ENCODE measurements around the gene VPREB3. TPM values are rescaled to one million over a fixed set of nuclear protein-coding genes. Genes with fewer than 3 reads are reported as not detected.

Gene VPREB3
- total and polyA plus RNA-seq, 4 donors: 0.69 to 3.2 (median 1.8) TPM; not detected in 1

GRCh38 chr22:23715806-23716375, 38.3 kb downstream of the VPREB3 start:
- Histone ChIP-seq H3K4me3 (ENCODE audit: low read depth in 1 of 3, low read length in 3 of 3) (no peak overlapping the region), H3K36me3 (ENCODE audit: control insufficient read depth in 4 of 4, insufficient read depth in 3 of 4, low read depth in 1 of 4, low read length in 3 of 4) (peaks cover 5 to 14% (median 7%) of the 10 kb centered on the region in 4 donors), H3K27ac (ENCODE audit: low read depth in 1 of 2, low read length in 2 of 2) (no peak overlapping the region), H3K9me3 (ENCODE audit: control insufficient read depth in 4 of 4, low read length in 3 of 4) (no peaks in the 10 kb centered on the region), H3K4me1 (ENCODE audit: control insufficient read depth in 4 of 4, insufficient read depth in 4 of 4, low read length in 3 of 4) (peaks cover 0 to 7% (median 3%) of the 10 kb centered on the region in 4 donors), H3K9ac (ENCODE audit: low read depth in 1 of 2, low read length in 2 of 2) (no peak overlapping the region), H3K27me3 (ENCODE audit: control insufficient read depth in 4 of 4, insufficient read depth in 4 of 4, low read length in 3 of 4) (no peaks in the 10 kb centered on the region)
- TF ChIP-seq RXRA (IDR thresholded peaks at IDR 0.05) (no peak), RAD21 (IDR thresholded peaks at IDR 0.05) (no peak), FOXA2 (IDR thresholded peaks at IDR 0.05) (no peak), GABPA (IDR thresholded peaks at IDR 0.05 in 1 of 2, conservative IDR thresholded peaks at IDR 0.05 in 1 of 2) (no peak), REST (IDR thresholded peaks at IDR 0.05) (no peak), SP1 (IDR thresholded peaks at IDR 0.05) (no peak), NR2F2 (IDR thresholded peaks at IDR 0.05) (no peak)
- TF ChIP-seq, protein P1, sequence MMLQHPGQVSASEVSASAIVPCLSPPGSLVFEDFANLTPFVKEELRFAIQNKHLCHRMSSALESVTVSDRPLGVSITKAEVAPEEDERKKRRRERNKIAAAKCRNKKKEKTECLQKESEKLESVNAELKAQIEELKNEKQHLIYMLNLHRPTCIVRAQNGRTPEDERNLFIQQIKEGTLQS (IDR thresholded peaks at IDR 0.05): no peak
- no peak for DNase-seq (ENCODE audit: low spot score)
- WGBS: 85% methylated on average over 18 of the region's 18 CpGs

- Histone ChIP-seq H3K9ac (ENCODE audit: low read depth in 1 of 2, low read length in 2 of 2) (no peak overlapping the region), H3K36me3 (ENCODE audit: control insufficient read depth in 4 of 4, insufficient read depth in 3 of 4, low read depth in 1 of 4, low read length in 3 of 4) (peaks cover 6 to 16% (median 14%) of the 10 kb centered on the region in 4 donors), H3K27me3 (ENCODE audit: control insufficient read depth in 4 of 4, insufficient read depth in 4 of 4, low read length in 3 of 4) (no peaks in the 10 kb centered on the region), H3K9me3 (ENCODE audit: control insufficient read depth in 4 of 4, low read length in 3 of 4) (no peaks in the 10 kb centered on the region), H3K27ac (ENCODE audit: low read depth in 1 of 2, low read length in 2 of 2) (no peak overlapping the region), H3K4me3 (ENCODE audit: low read depth in 1 of 3, low read length in 3 of 3) (no peak overlapping the region), H3K4me1 (ENCODE audit: control insufficient read depth in 4 of 4, insufficient read depth in 4 of 4, low read length in 3 of 4) (peaks cover 0 to 7% (median 3%) of the 10 kb centered on the region in 4 donors)
- TF ChIP-seq RAD21 (IDR thresholded peaks at IDR 0.05): no peak
- TF ChIP-seq NR2F2 (IDR thresholded peaks at IDR 0.05): no peak
- no peak for TF ChIP-seq RXRA (IDR thresholded peaks at IDR 0.05)
- no peak for DNase-seq (ENCODE audit: low spot score)
- WGBS: 91% methylated on average over 23 of the region's 23 CpGs
Measured at GRCh38 chr22:23714596-23715578, 39.3 kb downstream of the VPREB3 start.

DNA sequence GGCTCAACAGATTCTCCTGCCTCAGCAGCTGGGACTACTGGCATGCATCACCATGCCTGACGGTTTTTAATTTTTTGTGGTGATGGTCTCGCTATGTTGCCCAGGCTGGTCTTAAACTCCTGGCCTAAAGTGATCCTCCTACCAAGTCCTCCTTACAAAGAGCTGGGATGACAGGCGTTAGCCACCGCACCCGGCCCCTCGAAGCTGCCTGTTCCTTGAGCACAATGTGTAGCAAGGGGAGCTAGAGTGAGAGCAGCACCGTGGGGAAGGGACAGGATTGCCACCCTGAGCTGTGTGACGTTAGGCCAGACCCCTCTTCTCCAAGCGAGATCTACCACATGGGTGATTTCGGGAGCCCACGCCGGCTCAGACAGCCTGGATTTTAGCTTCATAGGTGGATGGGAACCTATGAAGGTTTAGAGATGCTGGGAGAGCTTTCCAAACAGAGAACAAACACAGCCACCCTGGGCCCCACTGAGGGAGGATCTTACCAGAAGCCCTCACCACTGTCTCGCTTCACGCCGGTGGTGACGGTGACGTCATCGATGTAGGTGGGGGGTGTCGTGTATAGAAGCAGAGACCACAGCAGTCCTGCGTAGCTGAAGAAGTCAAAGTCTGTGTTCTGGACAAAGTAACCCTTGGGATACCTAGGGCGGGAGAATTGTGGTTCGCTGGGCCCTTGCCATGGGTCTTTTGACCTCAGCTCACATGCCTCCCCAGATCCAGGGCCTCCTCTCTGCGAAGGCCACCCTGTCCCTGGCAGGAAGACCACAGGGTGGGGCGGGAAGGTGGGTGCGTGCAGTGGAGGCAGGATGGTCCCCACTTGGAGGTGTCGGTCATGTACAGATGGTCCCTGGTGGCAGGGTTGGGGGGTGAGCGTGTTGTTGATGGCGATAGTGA, 40.3 kb downstream of the VPREB3 start:
- 95% methylated on average over 28 of the region's 28 CpGs for WGBS
- Histone ChIP-seq H3K36me3 (ENCODE audit: control insufficient read depth in 4 of 4, insufficient read depth in 3 of 4, low read depth in 1 of 4, low read length in 3 of 4) (peaks cover 9 to 26% (median 21%) of the 10 kb centered on the region in 4 donors), H3K27ac (ENCODE audit: low read depth in 1 of 2, low read length in 2 of 2) (no peak overlapping the region), H3K27me3 (ENCODE audit: control insufficient read depth in 4 of 4, insufficient read depth in 4 of 4, low read length in 3 of 4) (no peaks in the 10 kb centered on the region), H3K4me3 (ENCODE audit: low read depth in 1 of 3, low read length in 3 of 3) (no peak overlapping the region), H3K9ac (ENCODE audit: low read depth in 1 of 2, low read length in 2 of 2) (no peak overlapping the region), H3K4me1 (ENCODE audit: control insufficient read depth in 4 of 4, insufficient read depth in 4 of 4, low read length in 3 of 4) (peaks cover 0 to 7% (median 3%) of the 10 kb centered on the region in 4 donors), H3K9me3 (ENCODE audit: control insufficient read depth in 4 of 4, low read length in 3 of 4) (no peaks in the 10 kb centered on the region)
- no peak for DNase-seq (ENCODE audit: low spot score)
- TF ChIP-seq SP1 (IDR thresholded peaks at IDR 0.05) (no peak), JUND (IDR thresholded peaks at IDR 0.05) (no peak), REST (IDR thresholded peaks at IDR 0.05) (no peak), EGR1 (IDR thresholded peaks at IDR 0.05; ENCODE audit: low read depth in 2 of 2) (no peak)
